SU-DHL-6 (cell line): ENCODE results near the gene PDCD10.

Source experiments
- CTCF ChIP-seq: fragments of 200-600 bp; sonication (generic); IDR thresholded peaks from one replicate; pipeline ENCODE4 v1.5.1; 2017; ENCODE audit warnings: antibody characterized with exemption, mild to moderate bottlenecking, low read length, moderate library complexity; ENCODE audit not compliant: insufficient read depth, poor library complexity, severe bottlenecking
- EZH2phosphoT487 ChIP-seq: fragments of 200-600 bp; sonication (generic), shearing (Covaris generic); conservative IDR thresholded peaks from 2 replicates; pipeline ENCODE4 v1.6.1; 2018; ENCODE audit warnings: mild to moderate bottlenecking, antibody characterized with exemption, low read length, moderate library complexity, mixed read lengths

- TF ChIP-seq CTCF (no peak), EZH2phosphoT487 (no peak)
Observed at GRCh38 chr3:167736997-167737396, 2.3 kb upstream of the PDCD10 start.
